T-helper 1 cell (primary cell): ENCODE data around the gene SV2B.

ENCODE experiments used
- DNase-seq, 5 donors: peaks; one replicate each; pipeline ENCODE4 v3.0.0-alpha.2; 2012 to 2020

SV2B gene

GRCh38 chr15:91199511-91199910 is 99.5 kb downstream of the SV2B start:
- no peak for DNase-seq

GRCh38 chr15:91200101-91200754 is 100.2 kb downstream of the SV2B start:
- DNase-seq: no peak

GRCh38 chr15:91202510-91203102 is 102.5 kb downstream of the SV2B start:
- no peak for DNase-seq

- no peak for DNase-seq
Measured at GRCh38 chr15:91203619-91204203, 103.7 kb downstream of the SV2B start.

GRCh38 chr15:91208371-91208770 is 108.3 kb downstream of the SV2B start:
- no peak for DNase-seq

- DNase-seq: no peak
Measured at GRCh38 chr15:91209318-91209717, 109.3 kb downstream of the SV2B start.

GRCh38 chr15:91209726-91210125 is 109.7 kb downstream of the SV2B start:
- DNase-seq: no peak

GRCh38 chr15:91214675-91215590 is 114.9 kb downstream of the SV2B start:
- no peak for DNase-seq

GRCh38 chr15:91216000-91216399 is 115.9 kb downstream of the SV2B start:
- DNase-seq: no peak

GRCh38 chr15:91219206-91219605 is 119.1 kb downstream of the SV2B start:
- DNase-seq: no peak

GRCh38 chr15:91222052-91222451 is 122.0 kb downstream of the SV2B start:
- no peak for DNase-seq

GRCh38 chr15:91223863-91224262 is 123.8 kb downstream of the SV2B start:
- DNase-seq: no peak

GRCh38 chr15:91224755-91225380 is 124.8 kb downstream of the SV2B start:
- no peak for DNase-seq

- no peak for DNase-seq
Measured at GRCh38 chr15:91225741-91226140, 125.7 kb downstream of the SV2B start.

GRCh38 chr15:91227117-91227516 is 127.1 kb downstream of the SV2B start:
- DNase-seq: no peak

- no peak for DNase-seq
Measured at GRCh38 chr15:91227766-91228165, 127.7 kb downstream of the SV2B start.

GRCh38 chr15:91228383-91228782 is 128.3 kb downstream of the SV2B start:
- DNase-seq: no peak

- DNase-seq: no peak
Measured at GRCh38 chr15:91228890-91229289, 128.8 kb downstream of the SV2B start.

GRCh38 chr15:91231703-91232102 is 131.6 kb downstream of the SV2B start:
- no peak for DNase-seq

GRCh38 chr15:91234759-91235158 is 134.7 kb downstream of the SV2B start:
- DNase-seq: no peak

GRCh38 chr15:91235376-91235775 is 135.3 kb downstream of the SV2B start:
- DNase-seq: no peak

GRCh38 chr15:91237445-91237844 is 137.4 kb downstream of the SV2B start:
- no peak for DNase-seq
